Activated T-helper 1 cell treated with Interleukin-2 at 50 U/mL for 16 hours (primary cell): Measurements from ENCODE around the gene GIPR.

Experiments
- DNase-seq: peaks from one replicate; pipeline ENCODE4 v3.0.0-alpha.2; 2020; ENCODE audit warnings: low read depth

The GIPR gene

GRCh38 chr19:45730368-45731288 is 62.6 kb downstream of the GIPR start, which contains the start of gene FBXO46:
TSS of gene FBXO46 (minus strand) at chr19:45730896. CDS start at chr19:45713495, 17,401 bp downstream.
- DNase-seq: peak; percentile 86
